GM18951 (cell line): ENCODE results near the gene BIRC6.
"Not testable (repeated sequence)": the region's sequence is repeated elsewhere in the genome, so short reads cannot be mapped to it uniquely, and the experiment has no call there.

Experiments used
- POLR2A ChIP-seq: IDR thresholded peaks from 4 replicates; pipeline ENCODE4 v1.6.1; 2011; ENCODE audit warnings: mild to moderate bottlenecking; ENCODE audit not compliant: insufficient read length, insufficient read depth; ENCODE audit errors: extremely low read depth
- in situ Hi-C: fragments of 300-500 bp; cut with MboI; formaldehyde crosslinking; loops from one replicate; pipeline ENCODE4 v1.12.0; 2022; ENCODE audit warnings: low sequenced_read_pairs, mixed read lengths, inconsistent platforms; ENCODE audit not compliant: unreplicated experiment

Gene BIRC6

DNA sequence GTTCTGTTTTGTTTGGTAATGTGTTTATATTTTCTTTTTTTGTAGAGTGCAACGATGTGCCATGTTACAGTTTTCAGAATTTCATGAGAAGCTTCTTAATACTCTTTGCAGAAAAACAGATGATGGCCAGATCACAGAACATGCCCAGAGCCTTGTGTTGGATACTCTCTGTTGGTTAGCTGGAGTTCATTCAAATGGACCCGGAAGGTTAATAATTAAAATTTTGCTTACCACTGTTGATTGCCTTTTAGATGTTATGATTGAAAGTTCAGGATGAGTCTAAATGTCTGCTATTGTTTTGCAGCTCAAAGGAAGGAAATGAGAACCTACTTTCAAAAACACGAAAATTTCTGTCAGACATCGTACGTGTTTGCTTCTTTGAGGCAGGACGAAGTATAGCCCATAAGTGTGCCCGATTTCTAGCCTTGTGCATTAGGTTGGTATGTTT is 85.2 kb downstream of the BIRC6 start:
- no peak for TF ChIP-seq POLR2A
- in situ Hi-C loops, result no loop called here

DNA sequence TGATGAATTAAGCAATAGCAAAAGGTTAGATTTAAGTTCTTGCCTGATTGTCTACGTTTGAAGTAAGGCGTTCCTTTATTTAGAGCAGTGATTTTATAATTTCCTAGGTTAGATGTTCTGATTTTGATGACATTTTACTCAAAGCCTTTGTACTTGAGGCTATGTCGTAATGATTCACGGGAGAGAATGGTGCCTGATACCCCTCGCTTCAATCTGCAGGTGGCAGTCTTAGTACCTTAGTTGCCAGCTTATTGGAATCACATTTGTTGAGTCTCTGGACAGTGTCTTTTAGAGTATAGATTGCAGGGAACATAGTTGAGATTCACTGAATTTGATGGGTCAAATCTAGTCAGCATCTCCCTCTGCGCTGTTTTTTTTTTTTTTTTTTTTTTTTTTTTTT is 89.5 kb downstream of the BIRC6 start:
- TF ChIP-seq POLR2A, result no peak
- in situ Hi-C loops, result no loop called here

DNA sequence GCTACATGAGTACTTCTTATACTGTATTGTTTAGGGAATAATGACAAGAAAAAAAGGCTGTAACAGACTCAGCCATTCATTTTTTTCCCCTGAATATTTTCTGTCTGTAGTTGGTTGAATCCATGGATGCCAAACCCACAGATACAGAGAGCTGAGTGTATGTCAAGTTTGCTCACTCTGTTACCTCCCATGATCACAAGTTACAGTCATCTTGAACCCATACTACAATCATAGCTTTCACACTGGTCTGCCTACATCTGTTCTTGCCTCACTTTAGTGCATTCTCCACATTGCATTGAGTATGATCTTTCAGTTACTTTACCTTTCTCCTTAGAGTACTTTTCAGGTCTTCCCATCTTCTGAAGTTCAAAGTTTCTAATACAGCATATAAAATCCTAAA is 94.0 kb downstream of the BIRC6 start:
- TF ChIP-seq POLR2A, result no peak

DNA sequence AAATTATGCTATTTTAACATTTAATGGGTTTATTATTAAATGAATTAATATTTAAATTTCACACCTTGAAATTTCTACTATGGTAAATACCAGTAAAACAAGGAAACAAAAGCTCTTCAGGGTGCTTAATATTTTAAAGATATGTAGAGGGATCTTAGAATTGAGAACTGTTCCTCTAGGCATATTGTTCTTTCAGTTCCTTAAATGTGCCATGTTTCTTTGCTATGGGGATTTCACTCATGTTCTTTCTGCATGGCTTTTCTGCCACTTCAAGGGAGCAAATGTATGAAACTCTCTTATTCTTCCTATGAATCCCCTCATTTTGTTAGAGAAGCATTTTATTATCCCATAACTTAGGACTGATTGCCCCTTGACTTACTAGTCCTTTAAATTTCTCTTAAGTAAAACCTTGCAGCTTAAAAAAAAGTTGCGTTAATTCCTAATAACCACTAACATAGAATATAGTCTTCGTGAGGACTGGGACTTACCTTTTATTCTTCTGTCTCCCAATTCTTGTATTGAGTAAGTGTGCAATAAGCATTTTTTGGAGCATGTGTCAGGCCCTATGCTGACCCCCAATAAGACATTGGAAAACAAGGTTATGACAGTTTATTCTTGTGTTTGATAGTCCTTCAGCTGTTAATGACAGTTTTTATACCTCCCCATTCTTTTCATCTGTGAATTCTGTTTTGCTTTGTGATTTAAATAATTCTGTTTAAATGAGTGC is 95.7 kb downstream of the BIRC6 start:
- in situ Hi-C loops, result no loop called here
- TF ChIP-seq POLR2A, result no peak

More for the DNA sequence above, 94.0 kb downstream of the BIRC6 start:
- in situ Hi-C loops, result no loop called here

DNA sequence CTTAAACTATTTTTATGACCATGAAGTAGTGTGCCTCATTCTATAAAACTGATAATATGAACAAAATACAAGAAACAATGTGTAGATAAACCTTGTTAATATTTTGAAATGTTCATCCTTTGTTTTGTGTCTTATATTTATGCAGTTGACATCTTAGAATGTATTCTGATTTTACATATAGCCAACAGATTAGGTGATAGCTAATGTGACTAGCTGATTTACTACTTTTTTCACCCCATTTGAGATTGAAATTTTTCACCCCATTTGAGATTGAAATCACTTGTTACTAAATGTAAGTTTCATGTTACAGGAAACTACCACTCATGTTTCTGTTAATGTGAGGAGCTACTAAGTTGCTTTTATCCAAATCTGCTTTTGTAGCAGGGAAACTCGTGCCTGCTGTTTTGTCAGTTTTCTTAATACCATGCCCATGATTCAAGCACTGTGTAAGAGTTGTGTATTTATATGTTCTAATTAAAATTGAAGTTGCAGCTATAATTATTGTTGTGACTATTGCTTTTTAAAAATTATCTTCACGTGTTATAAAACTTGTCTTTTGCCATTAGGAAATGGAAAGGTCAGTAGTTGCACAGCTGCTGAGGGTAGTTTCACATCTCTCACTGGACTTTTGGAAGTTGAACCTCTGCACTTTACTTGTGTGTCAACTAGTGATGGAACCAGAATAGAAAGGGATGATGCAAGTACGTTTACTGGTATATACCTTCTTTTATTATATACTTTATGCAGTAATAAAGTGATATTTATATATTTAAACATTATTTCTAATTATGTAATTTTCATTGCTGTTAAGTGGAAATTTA is 96.6 kb downstream of the BIRC6 start:
- no peak for TF ChIP-seq POLR2A
- in situ Hi-C loops, result no loop called here

DNA sequence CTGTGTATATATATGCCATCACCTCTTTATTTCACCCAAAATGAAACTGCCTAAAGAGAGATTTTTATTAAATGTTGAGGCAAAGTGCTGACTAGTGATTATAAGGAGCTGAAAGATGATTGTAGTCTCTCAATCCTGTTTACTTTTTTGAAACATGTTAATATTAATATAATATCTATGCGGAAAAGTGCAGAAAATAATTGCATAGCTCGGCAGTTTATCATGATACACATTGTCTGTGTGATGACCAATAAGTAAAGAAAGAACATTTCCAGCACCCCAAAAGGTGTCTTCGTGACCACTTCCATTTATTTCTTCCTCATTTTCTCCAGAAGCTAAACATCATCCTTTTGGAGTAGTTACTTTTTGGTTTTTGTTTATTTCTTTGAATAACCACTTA is 99.0 kb downstream of the BIRC6 start:
- no peak for TF ChIP-seq POLR2A
- in situ Hi-C loops, result no loop called here

DNA sequence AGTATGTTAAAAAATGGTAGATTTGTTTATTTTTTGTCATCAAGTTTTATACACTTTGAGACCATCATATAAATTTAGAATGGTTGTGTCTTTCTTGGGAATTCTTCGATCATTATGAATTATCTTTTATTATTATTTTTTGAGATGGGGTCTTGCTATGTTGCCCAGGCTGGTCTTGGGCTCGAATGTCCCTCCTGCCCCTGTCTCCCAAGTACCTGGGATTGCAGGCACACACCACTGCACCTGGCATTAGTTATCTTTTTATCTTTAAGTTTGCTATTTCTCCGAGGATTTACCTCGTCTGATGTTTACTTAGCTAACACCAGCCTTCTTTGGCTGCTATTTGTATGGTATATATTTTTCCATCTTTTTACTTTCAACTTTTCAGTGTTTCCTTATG is 100.0 kb downstream of the BIRC6 start:
- TF ChIP-seq POLR2A, result no peak
- in situ Hi-C loops, result no loop called here

DNA sequence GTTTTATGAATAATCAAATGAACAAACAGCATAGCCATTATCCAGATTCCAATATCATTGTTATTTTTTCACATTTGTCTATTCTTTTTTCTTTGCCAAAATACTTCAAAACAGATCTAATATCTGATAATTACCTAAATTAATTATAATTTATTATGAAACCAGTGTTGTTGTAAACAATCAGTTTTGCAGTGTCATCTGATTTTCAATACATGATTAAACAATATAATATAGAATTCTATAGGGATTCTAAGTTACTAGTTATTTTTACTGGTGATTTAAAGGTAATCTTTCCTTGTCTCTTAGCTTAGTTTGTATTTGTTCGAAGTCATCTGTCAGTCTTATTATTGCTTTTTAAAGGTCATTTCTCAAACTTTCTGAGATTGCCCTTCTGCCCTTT is 101.0 kb downstream of the BIRC6 start:
- in situ Hi-C loops, result no loop called here
- no peak for TF ChIP-seq POLR2A

DNA sequence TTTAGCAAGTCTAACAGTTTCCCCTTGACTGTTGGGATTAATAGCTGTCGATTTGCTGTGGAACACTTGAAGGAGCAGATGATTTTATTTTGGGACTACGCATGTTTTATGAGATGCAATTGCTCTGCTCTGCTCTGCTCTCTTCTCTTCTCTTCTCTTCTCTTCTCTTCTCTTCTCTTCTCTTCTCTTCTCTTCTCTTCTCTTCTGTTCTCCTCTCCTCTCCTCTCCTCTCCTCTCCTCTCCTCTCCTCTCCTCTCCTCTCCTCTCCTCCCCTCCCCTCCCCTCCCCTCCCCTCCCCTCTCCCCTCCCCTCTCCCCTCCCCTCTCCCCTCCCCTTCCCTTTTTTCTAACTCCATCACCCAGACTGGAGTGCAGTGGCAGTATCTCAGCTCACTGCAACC is 104.0 kb downstream of the BIRC6 start:
- in situ Hi-C loops, result not testable (repeated sequence)

DNA sequence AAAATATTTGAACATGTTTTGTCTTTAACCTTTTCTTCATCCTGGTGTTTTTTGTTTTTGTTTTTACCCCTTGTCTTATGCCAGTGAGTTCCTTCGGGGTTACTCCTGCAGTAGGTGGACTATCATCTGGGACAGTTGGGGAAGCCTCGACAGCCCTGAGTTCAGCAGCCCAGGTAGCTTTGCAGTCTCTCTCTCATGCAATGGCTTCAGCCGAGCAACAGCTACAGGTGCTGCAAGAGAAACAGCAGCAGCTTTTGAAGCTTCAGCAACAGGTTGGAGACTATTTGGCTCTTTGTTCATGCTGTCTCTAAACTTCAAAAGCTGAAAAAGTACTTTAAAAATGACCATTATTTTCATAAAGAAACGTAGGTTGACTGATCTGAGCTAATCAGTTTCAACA is 106.3 kb downstream of the BIRC6 start:
- no peak for TF ChIP-seq POLR2A
- in situ Hi-C loops, result no loop called here

DNA sequence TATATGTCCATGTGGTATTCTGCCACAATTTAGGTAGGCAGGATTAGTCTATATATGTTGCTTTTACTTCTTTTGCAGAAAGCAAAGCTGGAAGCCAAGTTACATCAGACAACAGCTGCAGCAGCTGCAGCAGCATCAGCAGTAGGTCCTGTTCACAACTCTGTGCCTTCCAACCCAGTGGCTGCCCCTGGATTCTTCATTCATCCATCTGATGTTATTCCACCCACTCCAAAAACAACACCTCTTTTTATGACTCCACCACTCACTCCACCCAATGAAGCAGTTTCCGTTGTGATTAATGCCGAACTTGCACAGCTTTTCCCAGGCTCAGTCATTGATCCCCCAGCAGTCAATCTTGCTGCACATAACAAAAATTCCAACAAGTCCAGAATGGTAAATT is 107.6 kb downstream of the BIRC6 start:
- TF ChIP-seq POLR2A, result no peak
- in situ Hi-C loops, result no loop called here

DNA sequence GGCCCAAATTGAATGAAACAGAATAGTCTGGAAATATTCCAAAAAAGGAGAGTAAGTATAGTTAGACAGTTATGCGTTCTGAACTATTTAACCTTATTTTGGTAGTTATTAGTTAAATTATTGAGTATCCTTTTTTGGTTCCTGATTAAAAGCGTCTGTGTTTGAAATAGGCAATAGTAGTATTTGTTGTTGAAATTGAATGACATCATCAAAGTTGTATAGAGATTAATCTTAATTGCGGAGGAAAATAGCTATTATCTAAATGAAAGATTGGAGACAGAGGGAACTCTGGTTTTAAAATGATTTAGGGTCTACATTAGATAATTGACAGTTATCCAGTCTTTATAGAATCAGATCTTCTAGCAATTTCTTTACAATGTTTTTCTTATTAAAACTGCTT is 115.8 kb downstream of the BIRC6 start:
- no peak for TF ChIP-seq POLR2A
- in situ Hi-C loops, result no loop called here

DNA sequence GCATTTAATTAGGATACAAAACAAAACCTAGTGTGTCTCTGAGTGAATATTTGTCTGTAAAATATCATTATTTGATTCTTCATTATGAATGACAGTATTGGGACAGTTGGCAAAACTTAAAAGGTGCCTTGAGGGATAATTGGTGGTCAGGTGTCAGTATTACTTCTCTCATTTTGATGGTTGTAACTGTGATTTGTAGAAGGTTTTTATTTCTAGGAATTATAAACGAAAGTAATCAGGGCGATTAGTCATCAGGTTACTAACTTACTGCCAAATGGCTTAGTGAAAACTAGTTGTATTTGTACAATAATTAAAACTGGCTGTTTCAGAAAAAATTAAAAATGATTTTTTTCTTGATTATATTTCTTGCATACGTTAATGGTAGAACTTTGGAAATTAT is 117.6 kb downstream of the BIRC6 start:
- in situ Hi-C loops, result no loop called here
- TF ChIP-seq POLR2A, result no peak

DNA sequence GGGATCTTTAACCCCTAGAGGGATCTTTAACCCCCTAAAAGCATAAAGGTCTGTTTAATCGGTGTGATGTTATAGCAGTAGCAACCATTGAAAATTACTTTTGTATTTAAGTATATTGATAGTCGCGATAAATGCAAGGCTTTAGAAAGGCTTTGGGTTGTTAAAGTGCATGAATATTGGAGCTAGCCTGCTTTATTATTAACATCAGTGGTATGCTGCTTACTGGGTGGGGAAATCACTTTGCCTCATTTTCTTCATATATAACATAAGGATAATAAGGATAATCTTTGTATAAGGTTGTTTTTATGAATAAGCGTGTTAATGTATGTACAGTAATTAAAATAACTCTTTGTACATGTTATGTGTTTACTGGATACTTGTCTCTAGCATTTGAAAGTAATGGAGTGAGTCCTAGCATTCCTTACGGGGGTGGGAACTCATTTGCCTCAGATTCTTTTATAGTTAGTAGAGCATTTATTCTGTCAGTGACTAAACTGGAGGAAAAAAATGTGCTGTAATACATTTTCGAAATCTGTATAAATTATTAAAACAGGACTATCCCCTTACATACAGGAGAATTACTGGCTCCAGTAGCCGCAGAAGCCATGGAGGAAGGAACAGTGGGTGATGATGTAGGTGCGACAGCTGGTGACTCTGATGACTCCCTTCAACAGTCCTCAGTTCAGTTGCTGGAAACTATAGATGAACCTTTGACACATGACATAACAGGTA is 122.2 kb downstream of the BIRC6 start:
- no peak for TF ChIP-seq POLR2A
- in situ Hi-C loops, result no loop called here

DNA sequence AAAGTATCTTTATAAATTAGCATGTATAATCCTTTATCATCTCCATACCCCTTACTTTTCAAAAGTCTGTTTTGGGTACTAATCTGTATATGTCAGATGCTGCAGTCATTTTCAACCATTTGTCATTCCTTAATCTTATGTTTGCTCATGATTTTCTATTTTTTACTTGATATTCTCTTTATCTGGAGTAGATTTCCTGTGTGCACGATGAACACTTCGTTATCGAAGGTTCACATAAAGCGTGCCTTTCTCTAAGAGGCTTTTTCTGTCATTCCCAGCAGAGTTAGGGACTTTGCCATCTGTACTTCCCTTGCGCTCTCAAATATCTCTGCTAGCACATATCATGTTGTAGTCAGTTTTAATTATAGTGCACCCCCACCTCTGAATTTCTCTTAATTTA is 123.2 kb downstream of the BIRC6 start:
- in situ Hi-C loops, result no loop called here
- no peak for TF ChIP-seq POLR2A
